GM13977 (cell line): Measurements from ENCODE around the gene TIAM1.

ENCODE experiments used
- DNase-seq: peaks from one replicate; pipeline ENCODE4 v3.0.0; 2012; ENCODE audit warnings: low spot score
- CTCF ChIP-seq: IDR thresholded peaks from 2 replicates; pipeline ENCODE4 v1.5.1; 2012; ENCODE audit warnings: mild to moderate bottlenecking, control low read depth; ENCODE audit not compliant: insufficient read depth; ENCODE audit errors: extremely low read depth, missing control alignments
- in situ Hi-C: fragments of 300-500 bp; cut with MboI; formaldehyde crosslinking; loops from one replicate; pipeline ENCODE4 v1.12.0; 2022; ENCODE audit warnings: low sequenced_read_pairs, low pct_unique_long_range_greater_than_20kb, mixed read lengths, inconsistent platforms; ENCODE audit not compliant: unreplicated experiment

The TIAM1 gene

GRCh38 chr21:31330144-31330483 is 13.9 kb downstream of the TIAM1 start:
- in situ Hi-C loops, result no loop called here
- TF ChIP-seq CTCF, result no peak
- no peak for DNase-seq

GRCh38 chr21:31329456-31330143 is 14.5 kb downstream of the TIAM1 start:
- in situ Hi-C loops, result no loop called here

GRCh38 chr21:31326522-31327242 is 17.4 kb downstream of the TIAM1 start:
- in situ Hi-C loops, result no loop called here
- no peak for TF ChIP-seq CTCF
- peak; percentile 42 for DNase-seq

More at GRCh38 chr21:31329456-31330143, 14.5 kb downstream of the TIAM1 start:
- TF ChIP-seq CTCF, result no peak
- DNase-seq, result no peak

- no peak for DNase-seq
- no peak for TF ChIP-seq CTCF
- in situ Hi-C loops, result no loop called here
Measured at GRCh38 chr21:31318971-31319370, 25.1 kb downstream of the TIAM1 start.

GRCh38 chr21:31317688-31318087 is 26.4 kb downstream of the TIAM1 start:
- TF ChIP-seq CTCF, result no peak
- no peak for DNase-seq
- in situ Hi-C loops, result no loop called here

- in situ Hi-C loops, result no loop called here
- DNase-seq, result no peak
- no peak for TF ChIP-seq CTCF
Measured at GRCh38 chr21:31316488-31317169, 27.4 kb downstream of the TIAM1 start.
